Activated CD4-positive, alpha-beta T cell treated with anti-CD3 and anti-CD28 coated beads, Interleukin-2, amount 50 U/mL, for 1 hour (primary cell): Measurements from ENCODE around the gene ELMOD1.

Experiments
- DNase-seq: peaks from one replicate; pipeline ENCODE4 v3.0.0-alpha.2; 2020

ELMOD1 gene

GRCh38 chr11:107587306-107587979 is 3.5 kb upstream of the ELMOD1 start:
- no peak for DNase-seq

- peak; percentile 10 for DNase-seq
These were observed 657 bp downstream of the ELMOD1 start for GRCh38 chr11:107591378-107592230.

- no peak for DNase-seq
These were observed 1.3 kb downstream of the ELMOD1 start for GRCh38 chr11:107592231-107592590.

- no peak for DNase-seq
These were observed 1.9 kb downstream of the ELMOD1 start for GRCh38 chr11:107592813-107593212.

- DNase-seq = no peak
These were observed 3.0 kb downstream of the ELMOD1 start for GRCh38 chr11:107593951-107594350.

GRCh38 chr11:107594736-107595135 is 3.8 kb downstream of the ELMOD1 start:
- DNase-seq = no peak

- no peak for DNase-seq
These were observed 7.5 kb downstream of the ELMOD1 start for GRCh38 chr11:107598225-107599139.

GRCh38 chr11:107605061-107606006 is 14.4 kb downstream of the ELMOD1 start:
- no peak for DNase-seq

GRCh38 chr11:107606141-107606540 is 15.2 kb downstream of the ELMOD1 start:
- no peak for DNase-seq

GRCh38 chr11:107608809-107609208 is 17.9 kb downstream of the ELMOD1 start:
- DNase-seq = no peak

- no peak for DNase-seq
These were observed 18.7 kb downstream of the ELMOD1 start for GRCh38 chr11:107609400-107610218.

GRCh38 chr11:107612445-107612844 is 21.5 kb downstream of the ELMOD1 start:
- no peak for DNase-seq

- DNase-seq = no peak
These were observed 29.0 kb downstream of the ELMOD1 start for GRCh38 chr11:107619926-107620325.

- DNase-seq = no peak
These were observed 30.1 kb downstream of the ELMOD1 start for GRCh38 chr11:107621081-107621480.

- DNase-seq = no peak
These were observed 32.2 kb downstream of the ELMOD1 start for GRCh38 chr11:107623183-107623582.

- no peak for DNase-seq
These were observed 34.2 kb downstream of the ELMOD1 start for GRCh38 chr11:107624983-107625684.

GRCh38 chr11:107625685-107625989 is 34.7 kb downstream of the ELMOD1 start:
- no peak for DNase-seq

GRCh38 chr11:107631043-107631442 is 40.1 kb downstream of the ELMOD1 start:
- DNase-seq = no peak

GRCh38 chr11:107631931-107632330 is 41.0 kb downstream of the ELMOD1 start:
- no peak for DNase-seq

GRCh38 chr11:107646783-107647182 is 55.8 kb downstream of the ELMOD1 start:
- no peak for DNase-seq

GRCh38 chr11:107648242-107648641 is 57.3 kb downstream of the ELMOD1 start:
- DNase-seq = no peak
